Colonic mucosa (tissue), 4 donors: ENCODE data around the gene TLE7. TPM values are rescaled to one million over a fixed set of nuclear protein-coding genes. Genes with fewer than 3 reads are reported as not detected.

Experiments used
- DNase-seq: peaks from one replicate; pipeline ENCODE4 v3.0.0-alpha.2; 2020
- H3K27ac ChIP-seq: fragments of 200-600 bp; one replicate; pipeline ENCODE4 v1.8.0; 2021
- H3K27me3 ChIP-seq: fragments of 200-600 bp; one replicate; pipeline ENCODE4 v1.8.0; 2021
- H3K36me3 ChIP-seq: fragments of 200-600 bp; one replicate; pipeline ENCODE4 v1.8.0; 2021
- H3K4me1 ChIP-seq: fragments of 200-600 bp; one replicate; pipeline ENCODE4 v1.8.0; 2021; ENCODE audit warnings: mild to moderate bottlenecking
- H3K4me3 ChIP-seq: fragments of 200-600 bp; one replicate; pipeline ENCODE4 v1.8.0; 2021
- H3K9ac ChIP-seq, 2 donors: one replicate each; pipeline ENCODE4 v1.7.0; 2013; ENCODE audit warnings: control low read depth in 2 of 2, low read depth in 2 of 2, low read length in 2 of 2
- H3K9me3 ChIP-seq: fragments of 200-600 bp; one replicate; pipeline ENCODE4 v1.8.0; 2021
- intact Hi-C: fragments of 100-400 bp; cut with DNase I; formaldehyde crosslinking; loops from one replicate; pipeline ENCODE4 v1.14.1; 2022
- total RNA-seq, 2 donors: library from RNA; stranded (reverse); fragmentation: NEBNext Ultra II Directional in 1 of 2; extraction: Animal tissue kit (Norgen Biotek cat#: 25700) in 1 of 2; gene quantifications; one replicate each; pipeline ENCODE4 v1.2.1, GENCODE V29; 2021
- TF ChIP-seq, protein P1 (sequence below): fragments of 200-600 bp; IDR thresholded peaks from one replicate; pipeline ENCODE4 v1.8.0; 2022; ENCODE audit warnings: antibody characterized with exemption, mild to moderate bottlenecking
- donor health status: healthy.
- donor health status: DM: no; HTN: no; CAD: no.
- donor health status: DM: no; HTN: no; CAD: no.

Gene TLE7
- total RNA-seq, 2 donors from 2014 or later: not detected

DNA sequence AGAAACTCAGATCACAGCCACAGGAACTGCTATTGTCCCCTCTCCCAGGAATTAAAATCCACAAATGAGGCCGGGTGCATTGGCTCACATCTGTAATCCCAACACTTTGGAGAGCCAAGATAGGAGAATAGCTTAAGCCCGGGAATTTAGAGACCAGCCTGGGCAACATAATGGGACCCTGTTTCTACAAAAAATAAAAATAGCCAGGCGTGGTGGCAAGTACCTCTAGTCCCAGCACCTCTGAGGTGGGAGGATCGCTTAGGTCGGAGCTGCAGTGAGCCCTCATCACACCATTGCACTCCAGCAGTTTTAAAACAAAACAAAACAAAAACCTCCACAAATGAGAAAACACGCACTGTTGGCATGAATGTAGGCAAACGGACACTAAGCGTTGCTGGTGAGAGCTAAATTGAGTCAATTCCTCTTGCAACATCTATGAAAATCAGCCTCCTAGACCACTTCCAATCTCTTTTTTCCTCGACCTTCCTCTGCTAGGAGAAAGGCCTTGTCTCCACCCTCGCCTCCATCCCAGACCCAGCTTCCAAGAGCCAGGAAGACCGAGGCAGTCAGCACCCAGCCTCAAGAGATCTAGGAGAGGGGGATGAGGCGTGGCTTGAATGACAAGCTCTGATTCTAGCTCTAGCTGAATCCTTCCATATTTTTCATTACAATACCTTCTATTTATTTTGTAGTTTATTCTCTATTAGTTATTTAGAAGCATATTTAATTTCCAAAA lies 14.8 kb downstream of the TLE7 start:
- intact Hi-C loops: no loop called here
- H3K27me3 ChIP-seq: peaks cover 2% of the 10 kb centered on the region
- H3K27ac ChIP-seq: no peak overlapping the region
- DNase-seq: no peak
- H3K9me3 ChIP-seq: no peaks in the 10 kb centered on the region
- H3K36me3 ChIP-seq: no peaks in the 10 kb centered on the region
- no peaks in the 10 kb centered on the region for H3K4me1 ChIP-seq
- TF ChIP-seq, protein P1, sequence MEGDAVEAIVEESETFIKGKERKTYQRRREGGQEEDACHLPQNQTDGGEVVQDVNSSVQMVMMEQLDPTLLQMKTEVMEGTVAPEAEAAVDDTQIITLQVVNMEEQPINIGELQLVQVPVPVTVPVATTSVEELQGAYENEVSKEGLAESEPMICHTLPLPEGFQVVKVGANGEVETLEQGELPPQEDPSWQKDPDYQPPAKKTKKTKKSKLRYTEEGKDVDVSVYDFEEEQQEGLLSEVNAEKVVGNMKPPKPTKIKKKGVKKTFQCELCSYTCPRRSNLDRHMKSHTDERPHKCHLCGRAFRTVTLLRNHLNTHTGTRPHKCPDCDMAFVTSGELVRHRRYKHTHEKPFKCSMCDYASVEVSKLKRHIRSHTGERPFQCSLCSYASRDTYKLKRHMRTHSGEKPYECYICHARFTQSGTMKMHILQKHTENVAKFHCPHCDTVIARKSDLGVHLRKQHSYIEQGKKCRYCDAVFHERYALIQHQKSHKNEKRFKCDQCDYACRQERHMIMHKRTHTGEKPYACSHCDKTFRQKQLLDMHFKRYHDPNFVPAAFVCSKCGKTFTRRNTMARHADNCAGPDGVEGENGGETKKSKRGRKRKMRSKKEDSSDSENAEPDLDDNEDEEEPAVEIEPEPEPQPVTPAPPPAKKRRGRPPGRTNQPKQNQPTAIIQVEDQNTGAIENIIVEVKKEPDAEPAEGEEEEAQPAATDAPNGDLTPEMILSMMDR: no peak
- no peak overlapping the region for H3K4me3 ChIP-seq
- no peak overlapping the region for H3K9ac ChIP-seq

GRCh38 chr16:71426069-71426879 lies 15.6 kb downstream of the TLE7 start:
- peak; percentile 21 for DNase-seq
- Histone ChIP-seq H3K4me1 (no peaks in the 10 kb centered on the region), H3K4me3 (peak overlapping the region; percentile 22), H3K36me3 (no peaks in the 10 kb centered on the region), H3K27ac (no peak overlapping the region), H3K27me3 (peaks cover 2% of the 10 kb centered on the region), H3K9ac (no peak overlapping the region), H3K9me3 (no peaks in the 10 kb centered on the region)
- TF ChIP-seq, protein P1: no peak
- intact Hi-C loops: no loop called here

DNA sequence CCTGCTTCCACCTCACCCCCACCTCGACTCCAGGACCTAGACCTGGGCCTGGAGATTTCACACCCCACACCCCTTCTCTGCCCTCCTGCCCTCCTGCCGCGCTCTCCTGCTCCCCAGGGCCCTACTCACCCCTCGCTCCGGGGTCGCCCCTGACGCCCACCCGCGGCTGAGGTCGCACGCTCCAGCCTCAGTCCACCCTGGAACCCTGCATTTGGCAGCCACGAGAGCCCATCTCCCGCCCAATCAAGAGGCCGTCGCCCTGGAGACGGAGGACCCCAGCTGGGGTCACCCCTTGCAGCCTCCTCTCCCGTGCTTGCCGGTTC lies 16.1 kb downstream of the TLE7 start:
- H3K4me3 ChIP-seq: peak overlapping the region; percentile 22

GRCh38 chr16:71424626-71425025 lies 17.2 kb downstream of the TLE7 start:
- Histone ChIP-seq H3K27me3 (peaks cover 2% of the 10 kb centered on the region), H3K4me3 (no peak overlapping the region), H3K4me1 (no peaks in the 10 kb centered on the region), H3K36me3 (no peaks in the 10 kb centered on the region), H3K9ac (no peak overlapping the region), H3K27ac (no peak overlapping the region), H3K9me3 (no peaks in the 10 kb centered on the region)
- DNase-seq: no peak
- TF ChIP-seq, protein P1: no peak
- intact Hi-C loops: no loop called here

More for the DNA sequence above, 16.1 kb downstream of the TLE7 start:
- TF ChIP-seq, protein P1: no peak
- Histone ChIP-seq H3K36me3 (no peaks in the 10 kb centered on the region), H3K9ac (no peak overlapping the region), H3K27ac (no peak overlapping the region), H3K9me3 (no peaks in the 10 kb centered on the region), H3K27me3 (peaks cover 2% of the 10 kb centered on the region), H3K4me1 (no peaks in the 10 kb centered on the region)
- no peak for DNase-seq
- intact Hi-C loops: no loop called here

DNA sequence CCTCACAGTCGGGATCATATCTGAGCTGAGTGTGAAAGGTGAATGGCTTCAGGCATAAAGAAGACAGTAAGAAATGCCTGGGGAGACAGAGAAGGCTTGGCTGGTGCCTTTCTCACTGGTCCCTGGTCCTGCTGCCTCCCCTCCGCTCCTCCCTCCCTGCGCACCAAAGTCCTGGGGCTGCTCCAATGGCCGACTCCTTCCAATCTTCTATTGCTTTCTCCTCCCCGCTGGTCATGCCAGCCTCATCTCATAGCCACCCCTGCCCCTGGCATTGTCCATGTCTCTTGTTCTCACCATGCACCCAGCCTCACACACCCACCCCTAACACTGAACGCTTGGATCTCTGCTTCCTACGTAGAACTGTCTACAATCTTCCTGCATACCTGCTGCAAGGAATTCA lies 18.0 kb downstream of the TLE7 start:
- Histone ChIP-seq H3K9me3 (no peaks in the 10 kb centered on the region), H3K9ac (no peak overlapping the region), H3K36me3 (no peaks in the 10 kb centered on the region), H3K4me3 (no peak overlapping the region), H3K4me1 (no peaks in the 10 kb centered on the region), H3K27me3 (peaks cover 2% of the 10 kb centered on the region), H3K27ac (no peak overlapping the region)
- DNase-seq: no peak
- intact Hi-C loops: no loop called here
- TF ChIP-seq, protein P1: no peak
